ENCODE measurements around the gene EHHADH.

EHHADH gene

GRCh38 chr3:185195652-185196051 is 58.2 kb downstream of the EHHADH start:
- Histone ChIP-seq H2AFZ (ENCODE audit: low read length) (no peak overlapping the region), H3K9me3 (ENCODE audit: insufficient read depth, low read depth, low read length) (no peaks in the 10 kb centered on the region), H3K9ac (ENCODE audit: low read depth, low read length, poor library complexity, severe bottlenecking) (no peak overlapping the region), H3K27me3 (ENCODE audit: insufficient read depth, low read length, poor library complexity, severe bottlenecking) (no peaks in the 10 kb centered on the region), H3K4me3 (ENCODE audit: low read length, poor library complexity, severe bottlenecking) (no peak overlapping the region), H3K36me3 (ENCODE audit: insufficient read depth, low read length) (no peaks in the 10 kb centered on the region), H3K4me2 (ENCODE audit: low read depth, low read length, poor library complexity, severe bottlenecking) (no peak overlapping the region), H3K79me2 (ENCODE audit: insufficient read depth, low read length) (no peaks in the 10 kb centered on the region), H4K20me1 (ENCODE audit: insufficient read depth, low read length, poor library complexity, severe bottlenecking) (no peaks in the 10 kb centered on the region), H3K4me1 (ENCODE audit: insufficient read depth, low read length, poor library complexity, severe bottlenecking) (no peaks in the 10 kb centered on the region), H3K9me2 (replicated peaks; ENCODE audit: low read depth, low read length) (no peaks in the 10 kb centered on the region), H3F3A (ENCODE audit: low read depth) (no peaks in the 10 kb centered on the region)
- TF ChIP-seq CTCF (conservative IDR thresholded peaks at IDR 0.05; ENCODE audit: low read length) (no peak), EZH2phosphoT487 (IDR thresholded peaks at IDR 0.05; ENCODE audit: borderline replicate concordance) (no peak)

- Histone ChIP-seq H3K4me1 (ENCODE audit: insufficient read depth, low read length, poor library complexity, severe bottlenecking) (no peaks in the 10 kb centered on the region), H3F3A (ENCODE audit: low read depth) (no peaks in the 10 kb centered on the region), H3K9ac (ENCODE audit: low read depth, low read length, poor library complexity, severe bottlenecking) (no peak overlapping the region), H3K4me2 (ENCODE audit: low read depth, low read length, poor library complexity, severe bottlenecking) (no peak overlapping the region), H3K36me3 (ENCODE audit: insufficient read depth, low read length) (no peaks in the 10 kb centered on the region), H2AFZ (ENCODE audit: low read length) (no peak overlapping the region), H3K9me2 (replicated peaks; ENCODE audit: low read depth, low read length) (no peaks in the 10 kb centered on the region), H3K9me3 (ENCODE audit: insufficient read depth, low read depth, low read length) (no peaks in the 10 kb centered on the region), H3K79me2 (ENCODE audit: insufficient read depth, low read length) (no peaks in the 10 kb centered on the region), H3K27me3 (ENCODE audit: insufficient read depth, low read length, poor library complexity, severe bottlenecking) (no peaks in the 10 kb centered on the region), H3K4me3 (ENCODE audit: low read length, poor library complexity, severe bottlenecking) (no peak overlapping the region), H4K20me1 (ENCODE audit: insufficient read depth, low read length, poor library complexity, severe bottlenecking) (no peaks in the 10 kb centered on the region)
- no peak for TF ChIP-seq CTCF (conservative IDR thresholded peaks at IDR 0.05; ENCODE audit: low read length)
- TF ChIP-seq EZH2phosphoT487 (IDR thresholded peaks at IDR 0.05; ENCODE audit: borderline replicate concordance), result no peak
Measured at GRCh38 chr3:185188816-185189215, 65.0 kb downstream of the EHHADH start.

GRCh38 chr3:185187391-185187790 is 66.5 kb downstream of the EHHADH start:
- no peaks in the 10 kb centered on the region for H4K20me1 ChIP-seq (ENCODE audit: insufficient read depth, low read length, poor library complexity, severe bottlenecking)

More at GRCh38 chr3:185187391-185187790, 66.5 kb downstream of the EHHADH start:
- Histone ChIP-seq H3K9me2 (replicated peaks; ENCODE audit: low read depth, low read length) (no peaks in the 10 kb centered on the region), H3K4me1 (ENCODE audit: insufficient read depth, low read length, poor library complexity, severe bottlenecking) (no peaks in the 10 kb centered on the region), H3K27me3 (ENCODE audit: insufficient read depth, low read length, poor library complexity, severe bottlenecking) (no peaks in the 10 kb centered on the region), H2AFZ (ENCODE audit: low read length) (no peak overlapping the region), H3K36me3 (ENCODE audit: insufficient read depth, low read length) (no peaks in the 10 kb centered on the region), H3K9ac (ENCODE audit: low read depth, low read length, poor library complexity, severe bottlenecking) (no peak overlapping the region), H3K4me2 (ENCODE audit: low read depth, low read length, poor library complexity, severe bottlenecking) (no peak overlapping the region), H3K79me2 (ENCODE audit: insufficient read depth, low read length) (no peaks in the 10 kb centered on the region), H3K9me3 (ENCODE audit: insufficient read depth, low read depth, low read length) (no peaks in the 10 kb centered on the region), H3F3A (ENCODE audit: low read depth) (no peaks in the 10 kb centered on the region), H3K4me3 (ENCODE audit: low read length, poor library complexity, severe bottlenecking) (no peak overlapping the region)
- TF ChIP-seq CTCF (conservative IDR thresholded peaks at IDR 0.05; ENCODE audit: low read length) (no peak), EZH2phosphoT487 (IDR thresholded peaks at IDR 0.05; ENCODE audit: borderline replicate concordance) (no peak)
